ENCODE data around the gene VPS18.
"Not testable (repeated sequence)": the region's sequence is repeated elsewhere in the genome, so short reads cannot be mapped to it uniquely, and the experiment has no call there.

Gene VPS18

GRCh38 chr15:40893733-40894680 lies at the start of gene VPS18:
TSS of gene VPS18 (plus strand) at chr15:40894450. CDS start at chr15:40894769, 319 bp downstream.
- peak; percentile 90 for DNase-seq (ENCODE audit: low spot score)
- peak; percentile 65 for FAIRE-seq

GRCh38 chr15:40844696-40845030 lies 49.6 kb upstream of the VPS18 start:
- FAIRE-seq = no peak
- DNase-seq (ENCODE audit: low spot score) = no peak

- no peak for FAIRE-seq
- DNase-seq (ENCODE audit: low spot score) = no peak
Measured at GRCh38 chr15:40845036-40845435, 49.2 kb upstream of the VPS18 start.

- DNase-seq (ENCODE audit: low spot score) = no peak
Measured at GRCh38 chr15:40845511-40846284, 48.6 kb upstream of the VPS18 start.

GRCh38 chr15:40846841-40847222 lies 47.4 kb upstream of the VPS18 start:
- DNase-seq (ENCODE audit: low spot score) (no peak), FAIRE-seq (no peak)

More at GRCh38 chr15:40845511-40846284, 48.6 kb upstream of the VPS18 start:
- FAIRE-seq = no peak

GRCh38 chr15:40847223-40847961 lies 46.9 kb upstream of the VPS18 start:
- DNase-seq (ENCODE audit: low spot score) (no peak), FAIRE-seq (no peak)

- no peak for FAIRE-seq
- no peak for DNase-seq (ENCODE audit: low spot score)
Measured at GRCh38 chr15:40850576-40851112, 43.6 kb upstream of the VPS18 start.

GRCh38 chr15:40852529-40852928 lies 41.7 kb upstream of the VPS18 start:
- FAIRE-seq (no peak), DNase-seq (ENCODE audit: low spot score) (no peak)

- no peak for FAIRE-seq
- DNase-seq (ENCODE audit: low spot score) = no peak
Measured at GRCh38 chr15:40853241-40853890, 40.9 kb upstream of the VPS18 start.

- no peak for DNase-seq (ENCODE audit: low spot score)
- no peak for FAIRE-seq
Measured at GRCh38 chr15:40854161-40854560, 40.1 kb upstream of the VPS18 start.

GRCh38 chr15:40855706-40856234 lies 38.5 kb upstream of the VPS18 start:
- DNase-seq (ENCODE audit: low spot score) = no peak
- FAIRE-seq = no peak

GRCh38 chr15:40856746-40857145 lies 37.5 kb upstream of the VPS18 start:
- no peak for DNase-seq (ENCODE audit: low spot score)
- FAIRE-seq = no peak

GRCh38 chr15:40857601-40858341 lies 36.5 kb upstream of the VPS18 start:
- FAIRE-seq = no peak

GRCh38 chr15:40858706-40859105 lies 35.5 kb upstream of the VPS18 start:
- DNase-seq (ENCODE audit: low spot score) (no peak), FAIRE-seq (no peak)

More at GRCh38 chr15:40857601-40858341, 36.5 kb upstream of the VPS18 start:
- DNase-seq (ENCODE audit: low spot score) = peak; percentile 39

GRCh38 chr15:40859206-40859851 lies 34.9 kb upstream of the VPS18 start:
- FAIRE-seq (no peak), DNase-seq (ENCODE audit: low spot score) (peak; percentile 58)

GRCh38 chr15:40861147-40861546 lies 33.1 kb upstream of the VPS18 start:
- not testable (repeated sequence) for FAIRE-seq; DNase-seq (ENCODE audit: low spot score)

GRCh38 chr15:40863660-40864270 lies 30.5 kb upstream of the VPS18 start:
- DNase-seq (ENCODE audit: low spot score) = no peak
- FAIRE-seq = no peak

GRCh38 chr15:40867199-40867598 lies 27.1 kb upstream of the VPS18 start:
- FAIRE-seq = no peak
- no peak for DNase-seq (ENCODE audit: low spot score)

- FAIRE-seq = no peak
- DNase-seq (ENCODE audit: low spot score) = no peak
Measured at GRCh38 chr15:40869686-40870085, 24.6 kb upstream of the VPS18 start.
